K562 (cell line): ENCODE data around the gene SEC22A. TPM values are rescaled to one million over a fixed set of nuclear protein-coding genes. Genes with fewer than 3 reads are reported as not detected.
A peak's percentile ranks its signal among the peaks of the same experiment; 100 is the strongest.

Source experiments
- ATAC-seq: fragments of 200-7000 bp; cut with Tn5 transposase; 3 replicates; pipeline ENCODE4 v1.9.1; 2020; ENCODE audit warnings: moderate library complexity
- BruUV-seq: library from RNA; stranded (reverse); fragments of 400-500 nt; replicated peaks from 2 replicates; lab custom pipeline; 2021; lab: Mats Ljungman, UMichigan
- CTCF ChIA-PET: fragments of 300-600 bp; formaldehyde crosslinking; extraction: SDS; loops from one replicate; lab custom pipeline; 2021; ENCODE audit warnings: low intra/inter-chr PET ratio; lab: Yijun Ruan, JAX
- POLR2A ChIA-PET: fragments of 300-600, 350-650 bp; sonication (Branson Sonifier 250); formaldehyde crosslinking; extraction: SDS; loops from one replicate; lab custom pipeline; 2021; ENCODE audit warnings: antibody characterized with exemption, inconsistent platforms; lab: Yijun Ruan, JAX
- DNase-seq, 4 experiments: peaks; one replicate each; pipeline versions ENCODE4 v3.0.0 to v3.0.0-alpha.2; 2011 to 2018; ENCODE audit warnings: low spot score in 3 of 4, mixed read lengths in 3 of 4; ENCODE audit errors: extremely low read depth in 1 of 4
- FAIRE-seq: peaks from 2 replicates; lab custom pipeline; 2011; peaks lifted over from hg19 to GRCh38; lab: Jason Lieb, UNC
- H2AFZ ChIP-seq: 2 replicates; pipeline ENCODE4 v1.6.0; 2011; ENCODE audit warnings: low read depth, low read length, control low read depth, inconsistent platforms
- H3K27ac ChIP-seq: fragments of 200-600 bp; 3 replicates; pipeline ENCODE4 v1.8.0; 2011; ENCODE audit warnings: low read depth, mild to moderate bottlenecking, control low read depth, inconsistent platforms, low read length, moderate library complexity, mixed read lengths; ENCODE audit errors: extremely low read depth
- H3K27me3 ChIP-seq, 2 experiments: fragments of 300-600 bp in 1 of 2; 2 replicates in 1 of 2; 3 replicates in 1 of 2; pipeline versions ENCODE4 v1.6.0 to v1.8.0; 2011; ENCODE audit warnings: inconsistent platforms in 2 of 2, low read length in 2 of 2, mild to moderate bottlenecking in 1 of 2, mixed read lengths in 1 of 2, moderate library complexity in 1 of 2; ENCODE audit not compliant: control insufficient read depth in 2 of 2, insufficient read depth in 2 of 2
- H3K36me3 ChIP-seq: fragments of 300-600 bp; 3 replicates; pipeline ENCODE4 v1.8.0; 2011; ENCODE audit warnings: mild to moderate bottlenecking, low read length, inconsistent platforms; ENCODE audit not compliant: control insufficient read depth, insufficient read depth
- H3K4me1 ChIP-seq, 2 experiments: fragments of 200-600 bp in 1 of 2; replicated peaks in 1 of 2; 2 replicates in 1 of 2; 3 replicates in 1 of 2; pipeline versions ENCODE4 v1.5.1 to v1.8.0; 2011; ENCODE audit warnings: inconsistent platforms in 2 of 2, low read length in 2 of 2, mild to moderate bottlenecking in 1 of 2, mixed read lengths in 1 of 2, moderate library complexity in 1 of 2; ENCODE audit not compliant: control insufficient read depth in 2 of 2, insufficient read depth in 2 of 2
- H3K4me2 ChIP-seq: 2 replicates; pipeline ENCODE4 v1.6.1; 2011; ENCODE audit warnings: low read length, control low read depth, inconsistent platforms, mixed read lengths; ENCODE audit not compliant: insufficient read depth
- H3K4me3 ChIP-seq: fragments of 200-600 bp; sonication (generic), shearing (Covaris generic); 2 replicates; pipeline ENCODE4 v1.5.1; 2016; ENCODE audit warnings: control low read depth, inconsistent platforms
- H3K79me2 ChIP-seq: fragments of 200-600 bp; 3 replicates; pipeline ENCODE4 v1.8.0; 2011; ENCODE audit warnings: low read length, inconsistent platforms; ENCODE audit not compliant: control insufficient read depth, insufficient read depth
- H3K9ac ChIP-seq, 2 experiments: 2 replicates each; pipeline versions ENCODE4 v1.6.0 to v1.6.1; 2011; ENCODE audit warnings: low read depth in 2 of 2, low read length in 2 of 2, control low read depth in 1 of 2, inconsistent platforms in 1 of 2, mild to moderate bottlenecking in 1 of 2, mixed read lengths in 1 of 2; ENCODE audit not compliant: insufficient read depth in 1 of 2
- H3K9me1 ChIP-seq: one replicate; pipeline ENCODE4 v1.6.0; 2011; ENCODE audit warnings: inconsistent platforms, mild to moderate bottlenecking, low read length, moderate library complexity; ENCODE audit not compliant: control insufficient read depth, insufficient read depth
- H3K9me3 ChIP-seq: replicated peaks from 2 replicates; pipeline ENCODE4 v1.5.1; 2011; ENCODE audit warnings: low read depth, low read length, inconsistent platforms; ENCODE audit not compliant: control insufficient read depth, insufficient read depth
- H4K20me1 ChIP-seq: replicated peaks from 2 replicates; pipeline ENCODE4 v1.6.1; 2011; ENCODE audit warnings: low read length, inconsistent platforms, mixed read lengths; ENCODE audit not compliant: control insufficient read depth, insufficient read depth
- BMI1 ChIP-seq: fragments of 150-350 bp; IDR thresholded peaks from 2 replicates; pipeline ENCODE4 v1.6.1; 2014; ENCODE audit warnings: low read length
- GTF2E2 ChIP-seq: fragments of 200-800 bp; sonication (Bioruptor generic); IDR thresholded peaks from 2 replicates; pipeline ENCODE4 v1.6.1; 2016; ENCODE audit warnings: missing genetic modification characterization, missing compliant biosample characterization
- HIVEP1 ChIP-seq: fragments of 250-450 bp; sonication (Bioruptor Pico); IDR thresholded peaks from 2 replicates; pipeline ENCODE4 v1.4.0; 2020; ENCODE audit warnings: mild to moderate bottlenecking
- L3MBTL2 ChIP-seq: fragments of 450-650 bp; IDR thresholded peaks from 2 replicates; pipeline ENCODE4 v1.6.1; 2016; ENCODE audit warnings: mild to moderate bottlenecking, moderate library complexity
- NR3C1 ChIP-seq: sonication (generic); formaldehyde crosslinking; IDR thresholded peaks from 2 replicates; pipeline ENCODE4 v1.8.1; 2022; ENCODE audit warnings: missing genetic modification reagents
- SPI1 ChIP-seq: IDR thresholded peaks from 2 replicates; pipeline ENCODE4 v1.6.1; 2011; ENCODE audit warnings: low read depth, low read length, control low read depth, borderline replicate concordance
- STAT5A ChIP-seq: IDR thresholded peaks from 2 replicates; pipeline ENCODE4 v1.6.1; 2012; ENCODE audit warnings: low read length, inconsistent platforms, borderline replicate concordance
- ZNF668 ChIP-seq: fragments of 250-450 bp; sonication (Bioruptor Pico); IDR thresholded peaks from 2 replicates; pipeline ENCODE4 v1.8.0; 2022; ENCODE audit warnings: mild to moderate bottlenecking, inconsistent platforms
- WGBS: fragments of 100-300 bp; shearing (Covaris generic); methylation state at CpG from one replicate; pipeline ENCODE4 v1.1.6; 2016; ENCODE audit warnings: low coverage, mixed read lengths; ENCODE audit not compliant: insufficient coverage; ENCODE audit errors: missing lambda C conversion rate; 5-methylcytosine and 5-hydroxymethylcytosine counted together
- in situ Hi-C: fragments of 300-500 bp; cut with MboI; formaldehyde crosslinking; loops from 4 replicates; pipeline ENCODE4 v1.15.0; 2018; ENCODE audit warnings: inconsistent platforms, mixed read lengths
- intact Hi-C: fragments of 100-400 bp; cut with micrococcal nuclease; formaldehyde crosslinking; loops from 2 replicates; pipeline ENCODE4 v1.14.2; 2022
- polyA plus RNA-seq, 8 experiments: library from polyadenylated mRNA; depleted of rRNA in 4 of 8; stranded (reverse) in 5 of 8; unstranded in 3 of 8; fragments of >200 nt; fragmentation: Nextera tagmentation in 2 of 8; fragmentation: Illumina TruSeq in 1 of 8; extraction: Ambion mirVana in 2 of 8; extraction: Trizol in 1 of 8; gene quantifications; 2 replicates each; pipeline versions ENCODE4 v1.2.1 to v1.2.3, GENCODE V29; 2011 to 2014; ENCODE audit warnings: inconsistent platforms in 1 of 8, missing spikeins in 1 of 8
- total RNA-seq, 7 experiments: library from RNA; depleted of rRNA in 6 of 7; stranded (reverse); fragments of >200 nt in 6 of 7; fragmentation: Illumina TruSeq in 2 of 7; extraction: Trizol in 2 of 7; gene quantifications; 2 replicates each; pipeline versions ENCODE4 v1.2.1 to v1.2.3, GENCODE V29; 2011 to 2021; ENCODE audit warnings: low replicate concordance in 1 of 7
- TF ChIP-seq, protein P1 (sequence below): fragments of 450-650 bp; formaldehyde crosslinking; IDR thresholded peaks from 2 replicates; pipeline ENCODE4 v1.4.0; 2020; ENCODE audit warnings: mild to moderate bottlenecking, mixed read lengths
- TF ChIP-seq, protein P2 (sequence below): fragments of 450-650 bp; formaldehyde crosslinking; IDR thresholded peaks from 2 replicates; pipeline ENCODE4 v1.4.0; 2020; ENCODE audit warnings: mild to moderate bottlenecking

Gene SEC22A
- total and polyA plus RNA-seq, 9 of the 15 experiments (the other 6 are each of a cell fraction or from before 2014, with no cell fraction given) = 7.9 to 44.5 (median 20.5) TPM

DNA sequence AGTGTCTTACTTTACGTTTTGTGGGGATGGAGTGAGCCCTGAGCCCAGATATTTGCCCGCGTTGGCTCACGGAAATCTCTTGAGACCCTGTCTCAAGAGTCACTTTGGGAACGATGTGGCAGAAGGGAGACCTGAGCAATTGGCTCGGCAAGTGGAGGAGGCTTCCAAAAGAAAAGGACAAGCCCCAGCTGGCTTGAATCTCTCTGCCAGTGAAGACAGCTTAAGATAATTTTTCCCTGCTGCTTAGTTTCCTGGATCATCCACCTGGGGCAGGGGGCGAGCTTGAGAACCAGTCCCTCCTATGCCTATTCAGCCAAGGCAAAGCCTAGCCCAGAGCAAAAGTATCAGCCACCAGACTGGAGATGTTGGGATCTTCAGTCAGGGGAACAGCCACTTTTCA, 708 bp downstream of the SEC22A start:
- peak overlapping the region; percentile 96 for H3K4me2 ChIP-seq
- WGBS = 0% methylated on average over 7 of the region's 7 CpGs
- no peaks in the 10 kb centered on the region for H3K9me1 ChIP-seq
- BruUV-seq = TSS peak; percentile 69
- CTCF ChIA-PET = no interaction called here
- H3K27me3 ChIP-seq = no peaks in the 10 kb centered on the region
- H3K27ac ChIP-seq = peak overlapping the region; percentile 83
- DNase-seq = peak in 3 of 4 experiments; percentile 10 to 16 (median 14)
- TF ChIP-seq BMI1 = no peak
- peak overlapping the region; percentile 94 to 97 for H3K9ac ChIP-seq
- no peak for FAIRE-seq
- H3K4me1 ChIP-seq = peaks cover 0 to 10% of the 10 kb centered on the region in 2 experiments; a peak in 3 of 5 replicates
- peak; percentile 40; the same call in 2 of the 3 replicates for ATAC-seq
- intact Hi-C loops (no loop called here), in situ Hi-C loops (no loop called here)
- POLR2A ChIA-PET = no interaction called here
- H2AFZ ChIP-seq = peak overlapping the region; percentile 98
- peak overlapping the region; percentile 98 for H3K4me3 ChIP-seq
- H3K9me3 ChIP-seq = no peaks in the 10 kb centered on the region
- 0 out of 2 replicates have a peak, but pooled peaks cover 3% of the 10 kb centered on the region for H4K20me1 ChIP-seq
- H3K79me2 ChIP-seq = peaks cover 30% of the 10 kb centered on the region
- H3K36me3 ChIP-seq = no peaks in the 10 kb centered on the region

DNA sequence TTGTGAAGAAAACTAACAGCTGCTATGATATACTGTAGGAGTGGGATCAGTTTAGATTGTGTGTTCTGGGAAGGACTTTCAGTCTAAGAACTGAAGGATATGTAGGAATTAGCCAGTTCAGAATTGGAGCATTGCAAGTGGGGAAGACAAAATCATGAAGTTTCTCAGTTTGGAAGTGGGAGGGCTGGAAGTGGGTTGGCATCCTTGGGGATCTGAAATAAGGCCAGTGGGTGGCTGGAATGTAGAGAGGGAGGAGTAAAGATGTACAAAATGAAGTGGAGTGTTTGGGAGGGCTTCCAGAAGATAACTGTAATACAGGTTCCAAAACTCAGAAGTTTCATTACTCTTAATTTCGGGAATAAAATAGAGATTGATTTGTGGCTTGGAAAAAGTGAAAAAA, 17.2 kb downstream of the SEC22A start:
- H3K4me1 ChIP-seq = no peaks in the 10 kb centered on the region
- H3K9me1 ChIP-seq = no peaks in the 10 kb centered on the region
- no peaks in the 10 kb centered on the region for H3K27me3 ChIP-seq
- FAIRE-seq = no peak
- H3K27ac ChIP-seq = no peak overlapping the region
- H3K9me3 ChIP-seq = no peaks in the 10 kb centered on the region
- ChIA-PET POLR2A (no interaction called here), CTCF (no interaction called here)
- 67% methylated on average over 1 of the region's 1 CpG for WGBS
- no peak overlapping the region for H3K4me2 ChIP-seq
- ATAC-seq = no peak
- H4K20me1 ChIP-seq = no peaks in the 10 kb centered on the region
- intact Hi-C loops (no loop called here), in situ Hi-C loops (no loop called here)
- H3K9ac ChIP-seq = no peak overlapping the region
- no peak overlapping the region for H3K4me3 ChIP-seq
- no peaks in the 10 kb centered on the region; the same call in 2 of the 3 replicates for H3K79me2 ChIP-seq
- no peak overlapping the region for H2AFZ ChIP-seq
- H3K36me3 ChIP-seq = peaks cover 8% of the 10 kb centered on the region; the same call in 1 of the 3 replicates
- BruUV-seq = no TSS peak
- no peak for DNase-seq
- TF ChIP-seq, protein P1, sequence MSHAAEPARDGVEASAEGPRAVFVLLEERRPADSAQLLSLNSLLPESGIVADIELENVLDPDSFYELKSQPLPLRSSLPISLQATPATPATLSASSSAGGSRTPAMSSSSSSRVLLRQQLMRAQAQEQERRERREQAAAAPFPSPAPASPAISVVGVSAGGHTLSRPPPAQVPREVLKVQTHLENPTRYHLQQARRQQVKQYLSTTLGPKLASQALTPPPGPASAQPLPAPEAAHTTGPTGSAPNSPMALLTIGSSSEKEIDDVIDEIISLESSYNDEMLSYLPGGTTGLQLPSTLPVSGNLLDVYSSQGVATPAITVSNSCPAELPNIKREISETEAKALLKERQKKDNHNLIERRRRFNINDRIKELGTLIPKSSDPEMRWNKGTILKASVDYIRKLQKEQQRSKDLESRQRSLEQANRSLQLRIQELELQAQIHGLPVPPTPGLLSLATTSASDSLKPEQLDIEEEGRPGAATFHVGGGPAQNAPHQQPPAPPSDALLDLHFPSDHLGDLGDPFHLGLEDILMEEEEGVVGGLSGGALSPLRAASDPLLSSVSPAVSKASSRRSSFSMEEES = no peak
- TF ChIP-seq GTF2E2 = no peak
- TF ChIP-seq STAT5A = no peak
- no peak for TF ChIP-seq L3MBTL2
- no peak for TF ChIP-seq SPI1
- TF ChIP-seq, protein P2, sequence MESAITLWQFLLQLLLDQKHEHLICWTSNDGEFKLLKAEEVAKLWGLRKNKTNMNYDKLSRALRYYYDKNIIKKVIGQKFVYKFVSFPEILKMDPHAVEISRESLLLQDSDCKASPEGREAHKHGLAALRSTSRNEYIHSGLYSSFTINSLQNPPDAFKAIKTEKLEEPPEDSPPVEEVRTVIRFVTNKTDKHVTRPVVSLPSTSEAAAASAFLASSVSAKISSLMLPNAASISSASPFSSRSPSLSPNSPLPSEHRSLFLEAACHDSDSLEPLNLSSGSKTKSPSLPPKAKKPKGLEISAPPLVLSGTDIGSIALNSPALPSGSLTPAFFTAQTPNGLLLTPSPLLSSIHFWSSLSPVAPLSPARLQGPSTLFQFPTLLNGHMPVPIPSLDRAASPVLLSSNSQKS (CRISPR knock-in tag) = no peak
- TF ChIP-seq HIVEP1 (CRISPR knock-in tag) = no peak
- TF ChIP-seq NR3C1 (CRISPR knock-in tag) = no peak
- TF ChIP-seq ZNF668 (CRISPR knock-in tag) = no peak
